Activated CD4-positive, alpha-beta T cell treated with anti-CD3 and anti-CD28 coated beads, Interleukin-2, Interleukin-4, amounts not matched to agents 100 ng/mL and 50 ng/mL, durations not matched to agents 16 hours and 8 hours (primary cell): ENCODE measurements around the gene OTOF.

Experiments used
- DNase-seq: peaks from one replicate; pipeline ENCODE4 v3.0.0-alpha.2; 2020; ENCODE audit warnings: low spot score

OTOF gene

DNA sequence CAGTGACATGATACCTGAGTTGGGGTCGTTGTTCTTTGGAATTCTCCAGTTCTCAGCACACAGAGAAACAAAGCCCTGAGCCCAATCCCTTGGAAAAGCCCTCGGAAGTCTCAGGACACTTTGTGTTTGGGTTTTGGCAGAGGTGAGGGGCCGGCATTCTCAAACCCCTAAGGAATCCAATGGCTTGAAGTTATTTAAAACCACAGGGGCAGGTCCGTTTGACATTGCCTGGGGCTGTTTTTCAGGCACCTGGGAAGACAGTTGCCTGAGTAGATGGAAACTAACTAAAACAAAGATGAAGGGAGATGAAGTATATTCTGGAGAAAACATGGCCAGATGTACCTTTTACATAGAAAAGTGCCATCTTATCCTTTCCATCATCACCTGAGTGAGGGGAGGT lies 22.5 kb upstream of the OTOF start:
- no peak for DNase-seq

DNA sequence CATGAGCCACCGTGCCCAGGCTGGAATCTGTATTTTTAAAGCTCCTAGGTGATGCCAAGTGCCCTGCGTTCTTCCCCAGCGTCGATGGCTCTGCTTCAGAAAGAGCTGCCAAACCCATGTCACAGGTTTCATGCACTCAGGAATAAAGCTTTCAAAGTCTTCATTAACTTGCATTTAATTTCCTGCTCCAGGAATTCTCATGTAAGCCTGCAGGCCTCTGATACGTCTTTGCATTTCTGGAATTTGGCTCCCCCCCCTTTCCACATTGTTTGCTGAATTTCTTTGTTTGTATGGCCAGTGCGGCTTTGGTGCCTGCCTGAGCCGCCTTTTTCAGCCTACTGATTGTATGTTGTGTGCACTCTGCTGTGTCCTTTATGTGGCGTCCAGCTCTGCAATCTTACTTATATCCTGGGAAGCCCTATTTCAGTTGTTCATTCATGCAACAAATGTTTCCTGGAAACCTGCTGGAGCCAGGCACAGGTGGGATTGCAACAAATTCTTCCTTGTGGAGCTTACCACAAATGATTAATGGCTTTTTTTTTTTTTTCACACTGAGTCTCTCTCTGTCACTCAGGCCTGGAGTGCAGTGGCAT lies 17.9 kb upstream of the OTOF start:
- DNase-seq: no peak

DNA sequence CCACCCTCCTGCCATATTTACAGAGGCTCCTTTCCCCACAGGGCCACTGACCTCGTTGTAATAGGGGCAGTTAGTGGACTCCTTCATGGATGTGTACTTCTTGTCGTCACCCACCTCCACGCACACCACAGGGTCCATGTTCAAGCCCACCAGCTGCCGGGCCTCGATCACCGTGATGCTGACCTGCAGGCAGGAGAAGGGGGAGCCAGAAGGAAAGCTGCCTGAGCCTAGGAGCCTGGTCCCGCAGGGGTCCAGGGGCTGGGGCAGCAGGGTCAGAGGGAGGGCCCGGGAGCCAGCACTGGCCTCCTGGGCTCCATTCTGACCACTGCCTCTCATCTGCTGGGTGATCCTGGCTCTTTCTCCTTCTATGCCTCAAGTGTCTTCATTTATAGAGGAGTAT lies 17.0 kb upstream of the OTOF start:
- no peak for DNase-seq

GRCh38 chr2:26494199-26494598 lies 16.3 kb upstream of the OTOF start:
- no peak for DNase-seq

DNA sequence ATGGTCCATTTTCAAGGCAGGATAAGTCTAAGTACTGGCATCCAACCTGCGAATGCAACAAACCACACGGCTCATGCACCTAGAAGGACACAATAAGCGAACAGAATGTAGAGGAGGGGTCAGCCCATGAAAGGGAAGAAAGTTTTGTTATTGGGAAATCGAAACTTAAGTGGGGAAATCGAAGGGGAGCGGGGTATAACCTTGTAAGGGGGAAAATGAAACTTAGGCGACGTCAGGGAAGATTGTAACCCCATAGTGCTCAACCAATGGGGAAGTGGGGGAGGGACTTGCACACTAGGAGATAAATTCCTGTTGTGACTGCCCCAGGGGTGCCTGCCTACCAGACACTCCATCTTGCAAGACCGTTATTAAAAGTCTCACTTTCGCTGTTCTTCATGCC lies 15.6 kb upstream of the OTOF start:
- no peak for DNase-seq

DNA sequence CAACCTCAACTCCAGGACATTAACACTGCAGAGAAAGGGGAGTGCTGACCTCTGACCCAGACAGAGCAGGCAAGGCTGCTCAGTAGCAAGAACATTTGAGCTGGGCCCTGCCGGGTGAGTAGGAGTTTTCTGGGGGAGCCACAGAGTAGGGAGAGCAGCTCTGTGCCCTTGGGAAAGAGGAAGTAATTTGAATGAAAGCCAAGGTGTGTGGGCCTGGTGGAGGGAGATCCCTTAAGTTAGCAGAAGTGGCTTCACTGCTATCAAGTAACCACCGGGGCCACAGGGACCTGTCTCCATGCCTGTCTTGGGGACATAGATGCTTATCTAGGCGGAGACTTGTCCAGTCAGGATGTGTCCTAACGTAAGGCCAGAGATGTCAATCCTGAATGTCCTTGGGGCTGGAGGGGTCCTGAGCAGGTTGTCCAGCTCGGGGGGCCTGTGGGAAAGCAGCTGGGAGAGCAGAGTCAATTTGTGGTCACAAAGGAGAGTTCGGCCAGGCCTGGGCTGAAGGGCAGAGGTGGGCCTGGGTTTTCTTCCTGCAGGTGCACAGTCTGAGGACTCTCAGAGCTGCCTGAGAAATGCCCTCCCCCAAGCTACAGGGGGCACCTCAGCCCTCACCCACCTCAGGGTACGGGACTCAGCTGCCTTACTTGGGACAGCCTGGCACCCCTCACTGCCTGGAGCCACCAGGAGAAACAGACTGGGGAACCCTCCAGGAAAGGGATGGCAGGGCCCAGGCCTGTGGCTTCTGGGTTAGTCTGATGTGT lies 15.0 kb upstream of the OTOF start:
- DNase-seq: no peak

DNA sequence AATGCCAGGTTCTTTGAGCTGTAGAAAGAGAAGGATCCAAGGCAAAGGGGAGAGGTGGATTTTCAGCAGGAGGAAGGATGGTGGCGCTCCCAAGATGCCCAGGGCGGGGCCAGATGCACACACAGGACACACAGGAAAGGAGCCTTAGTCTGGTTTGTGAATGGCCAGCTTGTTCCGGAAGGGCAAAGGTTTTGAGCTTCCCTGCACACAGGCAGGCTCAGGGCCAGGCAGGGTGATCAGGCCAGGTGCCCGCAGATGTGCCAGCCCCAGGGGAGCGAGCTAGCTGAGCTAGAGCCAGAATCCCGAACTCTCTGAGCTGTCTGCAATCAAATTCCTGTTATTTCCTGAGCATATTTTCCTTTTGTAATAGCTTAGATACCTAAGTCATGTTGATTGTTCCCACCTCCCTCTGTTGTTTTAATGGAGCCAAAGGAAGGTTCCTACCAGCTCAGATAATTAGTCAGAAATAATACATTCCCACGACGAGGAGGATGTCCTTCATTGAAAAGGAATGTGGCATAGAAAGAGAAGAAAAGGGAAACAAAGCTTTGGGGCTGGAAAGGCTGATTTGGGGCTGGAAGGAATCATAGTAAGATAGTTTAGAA lies 13.7 kb upstream of the OTOF start:
- DNase-seq: no peak

DNA sequence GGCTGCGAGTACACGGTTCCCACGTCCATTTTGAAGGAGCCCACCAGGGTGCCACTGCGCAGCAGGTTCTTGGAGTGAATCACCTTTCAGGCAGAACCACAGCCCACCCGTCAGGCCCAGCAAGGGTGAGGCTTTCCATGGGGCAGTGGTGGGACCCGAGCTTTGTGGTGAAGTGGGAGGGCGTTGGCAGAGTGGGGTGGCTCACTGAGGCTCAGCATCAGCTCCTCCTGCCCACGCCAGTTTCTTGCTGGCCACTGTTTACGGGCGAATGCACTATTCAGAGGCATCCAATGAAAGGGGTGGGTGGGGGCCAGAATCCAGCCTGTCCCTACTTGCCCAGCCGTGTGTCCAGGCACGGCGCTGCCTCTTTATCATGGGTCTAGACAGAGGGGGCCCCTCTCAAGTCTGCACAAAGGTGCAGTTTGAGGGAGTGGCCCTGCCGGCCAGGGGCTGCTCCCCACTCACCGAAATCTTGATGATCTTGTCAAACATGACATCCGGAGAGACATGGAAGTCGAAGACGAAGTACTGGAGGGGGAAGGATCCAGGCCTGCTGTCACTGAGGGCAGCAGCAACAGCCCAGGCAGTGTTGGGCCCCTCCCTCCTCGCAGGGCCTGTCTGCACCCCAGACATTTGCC lies 11.4 kb upstream of the OTOF start:
- no peak for DNase-seq

GRCh38 chr2:26488463-26489212 lies 10.7 kb upstream of the OTOF start:
- no peak for DNase-seq

- no peak for DNase-seq
Observed at GRCh38 chr2:26487192-26487591, 9.3 kb upstream of the OTOF start.

DNA sequence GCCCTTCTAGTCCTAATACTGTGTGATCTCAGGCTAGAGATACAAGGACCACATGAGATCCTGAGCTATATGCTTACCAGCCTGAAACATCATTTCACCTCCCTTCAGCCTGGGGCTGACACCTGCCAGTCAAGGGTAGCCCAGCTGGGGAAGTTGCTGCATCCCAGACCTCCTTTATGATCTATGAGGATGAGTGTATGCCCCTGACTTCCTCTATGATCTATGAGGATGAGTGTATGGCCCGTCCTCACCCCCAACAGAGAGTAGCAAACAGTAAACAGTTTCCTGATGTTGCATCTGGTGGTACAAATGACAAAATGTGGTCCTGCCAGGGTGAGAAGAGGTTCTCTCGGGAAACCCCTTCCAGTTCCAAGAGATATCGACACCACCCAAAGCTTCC lies 8.9 kb upstream of the OTOF start:
- no peak for DNase-seq

DNA sequence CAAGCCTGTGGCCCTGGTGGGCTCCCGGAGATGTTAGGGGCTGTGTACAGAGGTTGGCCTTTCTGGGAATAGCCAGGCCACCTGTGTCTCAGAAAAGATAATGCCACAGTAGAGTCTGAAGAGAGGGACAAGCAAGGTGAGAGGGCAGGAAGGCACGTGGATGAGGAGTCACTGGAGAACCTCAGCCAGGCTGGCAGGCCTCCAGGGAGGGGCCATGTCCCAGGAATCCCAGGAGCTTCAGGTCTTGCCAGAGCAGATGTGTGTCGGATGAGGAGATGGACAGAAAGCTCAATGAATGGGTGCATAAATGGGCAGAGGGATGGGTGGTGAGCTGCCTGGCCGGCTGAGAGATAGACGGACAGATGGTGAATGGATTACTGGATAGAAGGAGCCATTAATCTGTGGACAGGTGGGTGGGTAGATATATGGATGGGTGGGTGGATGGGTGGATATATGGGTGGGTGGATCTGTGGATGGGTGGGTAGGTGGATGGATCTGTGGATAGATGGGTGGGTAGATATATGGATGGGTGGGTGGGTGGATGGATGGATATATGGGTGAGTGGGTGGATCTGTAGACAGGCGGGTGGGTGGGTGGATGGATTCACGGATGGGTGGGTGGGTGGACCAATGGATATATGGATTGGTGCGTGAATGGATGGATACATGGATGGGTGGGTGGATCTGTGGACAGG lies 7.9 kb upstream of the OTOF start:
- no peak for DNase-seq

DNA sequence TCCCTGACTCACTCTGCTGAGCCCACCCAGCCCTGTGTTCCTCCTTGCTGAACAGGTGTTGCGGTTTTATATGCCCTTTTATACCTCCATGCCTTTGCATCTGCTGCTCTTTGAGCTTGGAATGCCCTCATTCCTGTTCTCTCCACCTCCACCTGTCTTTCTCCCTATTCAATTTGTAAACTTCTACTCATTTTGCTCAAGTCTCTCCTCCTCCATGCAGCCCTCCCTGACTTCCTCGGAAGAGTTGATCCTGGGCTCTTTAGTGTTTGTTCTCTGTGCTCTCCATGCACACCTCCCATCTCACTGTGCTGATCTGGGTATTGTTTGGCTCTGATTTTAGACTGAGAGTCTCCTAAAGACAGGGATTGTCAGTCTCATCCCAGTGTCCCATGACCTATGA lies 7.2 kb upstream of the OTOF start:
- DNase-seq: no peak

DNA sequence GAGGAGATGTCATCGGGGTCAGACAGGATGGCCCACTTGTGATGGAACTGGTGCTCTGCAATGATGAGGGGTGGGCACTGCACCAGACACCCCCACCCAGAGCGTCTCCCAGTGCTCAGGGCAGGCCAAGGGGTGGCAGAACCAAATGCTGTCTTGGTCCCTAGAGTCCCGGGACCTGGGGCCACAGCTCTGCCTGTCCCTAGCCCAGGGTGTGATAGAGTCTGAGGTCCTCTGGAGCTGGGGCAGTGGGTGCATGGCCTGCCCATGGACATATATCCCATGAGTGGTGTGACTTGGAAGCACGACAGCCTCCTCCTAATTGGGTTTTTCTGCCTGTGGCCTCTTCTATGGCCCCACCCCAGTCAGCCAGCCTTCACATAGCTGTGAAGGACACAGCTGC lies 6.7 kb upstream of the OTOF start:
- no peak for DNase-seq

- DNase-seq: no peak
Observed at GRCh38 chr2:26483957-26484565, 6.1 kb upstream of the OTOF start.

DNA sequence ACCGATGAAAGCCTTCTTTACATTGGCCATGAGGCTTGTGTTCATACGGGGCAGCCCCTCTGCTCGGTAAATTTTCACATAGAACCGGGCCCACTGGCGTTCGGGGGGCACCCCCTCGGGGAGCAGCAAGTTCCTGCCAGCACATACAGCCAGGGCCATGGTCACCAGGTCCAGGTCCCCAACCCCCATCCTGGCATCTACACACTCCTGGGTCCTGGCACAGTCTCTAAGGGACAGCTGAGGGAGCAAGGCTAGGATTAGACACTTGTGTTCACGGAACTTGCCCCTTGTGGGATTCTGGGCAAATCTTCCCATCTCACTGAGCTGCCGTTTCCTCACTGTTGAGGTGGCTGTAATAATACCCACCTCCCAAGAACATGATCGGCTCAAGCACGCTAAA lies 5.6 kb upstream of the OTOF start:
- DNase-seq: no peak

GRCh38 chr2:26483027-26483326 lies 5.1 kb upstream of the OTOF start:
- DNase-seq: no peak

DNA sequence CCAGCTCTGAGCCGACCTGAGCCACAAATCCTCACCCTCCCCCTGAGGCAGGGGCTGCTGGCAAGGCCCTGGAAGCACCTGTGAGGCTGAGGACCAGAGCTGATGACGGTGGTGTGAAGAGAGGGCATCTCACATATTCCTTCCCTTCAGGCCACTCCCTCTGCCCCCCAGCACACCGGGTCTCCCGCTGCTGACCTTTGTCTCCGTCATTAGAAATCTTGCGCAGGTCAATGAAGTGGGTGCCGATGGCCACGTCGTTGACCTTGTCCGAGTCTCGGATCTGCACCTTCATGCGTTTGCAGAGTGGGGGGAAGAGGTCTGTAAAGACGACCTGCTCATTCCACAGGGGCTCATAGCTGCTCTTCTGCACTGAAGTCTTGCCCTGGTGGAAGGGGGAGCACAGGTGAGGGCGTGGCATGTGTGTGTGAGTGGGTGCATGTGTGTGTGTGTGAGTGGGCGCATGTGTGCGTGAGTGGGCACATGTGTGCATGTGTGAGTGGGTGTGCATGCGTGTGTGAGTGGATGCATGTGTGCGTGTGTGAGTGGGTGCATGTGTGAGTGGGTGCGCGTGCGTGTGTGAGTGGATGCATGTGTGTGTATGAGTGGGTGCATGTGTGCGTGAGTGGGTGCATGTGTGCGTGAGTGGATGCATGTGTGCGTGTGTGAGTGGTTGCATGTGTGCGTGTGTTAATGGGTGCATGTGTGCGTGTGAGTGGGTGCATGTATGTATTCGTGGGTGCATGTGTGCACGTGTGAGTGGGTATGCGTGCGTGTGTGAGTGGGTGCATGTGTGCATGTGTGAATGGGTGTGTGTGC lies 4.5 kb upstream of the OTOF start:
- DNase-seq: no peak

DNA sequence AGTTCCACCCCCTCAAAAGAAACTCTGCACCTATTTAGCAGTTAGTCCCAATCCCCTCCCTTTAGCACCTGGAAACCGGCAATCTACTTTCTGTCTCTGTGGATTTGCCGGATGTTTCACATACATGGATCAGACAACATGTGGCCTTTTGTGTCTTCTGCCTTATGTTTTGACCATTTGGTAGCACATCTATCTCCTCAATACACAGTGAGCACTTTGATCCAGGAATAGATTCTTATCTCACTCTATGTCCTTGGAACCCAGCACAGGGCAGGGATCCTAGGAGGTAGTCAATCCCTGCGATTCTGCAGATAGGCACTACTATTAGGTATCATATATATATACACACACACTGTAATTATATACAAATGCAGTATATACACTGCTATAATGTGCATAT lies 3.8 kb upstream of the OTOF start:
- DNase-seq: no peak

DNA sequence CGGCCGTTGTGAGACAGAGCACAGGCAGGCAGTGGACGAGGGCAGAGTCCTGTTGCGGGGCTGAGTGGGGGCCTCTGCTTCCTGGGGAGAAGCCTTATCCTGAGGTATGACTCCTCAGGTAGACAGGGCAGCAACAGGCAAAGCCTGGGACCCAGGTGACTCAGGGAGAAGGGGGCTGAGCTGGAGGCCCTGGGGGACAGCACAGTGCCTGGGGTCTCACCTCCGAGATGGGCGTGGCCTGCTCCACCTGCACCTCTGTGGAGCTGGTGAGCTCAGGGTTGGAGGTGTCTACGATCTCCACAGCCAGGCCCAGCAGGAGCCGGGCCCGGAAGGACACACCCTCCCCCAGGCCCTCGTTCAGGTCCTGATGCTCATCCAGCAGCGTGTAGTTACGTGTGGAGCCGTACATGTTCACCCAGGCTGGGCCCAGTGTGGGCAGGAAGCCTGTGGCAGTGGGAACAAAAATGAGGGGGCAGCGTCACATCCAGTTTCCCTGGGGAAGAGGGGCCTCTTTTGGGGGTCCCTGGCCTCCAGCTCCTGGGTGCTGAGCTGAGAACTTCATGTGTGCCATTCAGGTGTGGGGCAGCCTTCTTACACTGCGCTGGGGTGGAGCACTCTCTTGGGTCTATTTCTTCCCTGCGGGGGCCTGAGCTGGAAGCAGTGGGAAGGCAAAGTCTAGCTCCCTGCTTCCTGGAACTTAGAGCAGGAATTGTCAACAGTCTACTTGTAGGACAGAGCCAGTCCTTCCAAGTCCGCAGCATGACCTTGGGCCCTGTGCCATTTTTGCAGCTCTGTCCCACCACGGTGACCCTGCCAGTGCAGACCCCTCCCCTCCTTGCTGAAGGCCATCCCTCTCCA lies 2.9 kb upstream of the OTOF start:
- no peak for DNase-seq
